DOHH2 (cell line): ENCODE results near the gene CYLD.

Experiments
- H3F3A ChIP-seq: fragments of 200-600 bp; sonication (generic), shearing (Covaris generic); 2 replicates; pipeline ENCODE4 v1.6.0; 2016; ENCODE audit warnings: antibody characterized with exemption, mild to moderate bottlenecking; ENCODE audit not compliant: control insufficient read depth, insufficient read depth
- H3K27ac ChIP-seq: fragments of 200-600 bp; sonication (generic); 2 replicates; pipeline ENCODE4 v1.5.1; 2014; ENCODE audit warnings: low read depth, mild to moderate bottlenecking, low read length, moderate library complexity
- H3K27me3 ChIP-seq: fragments of 200-600 bp; sonication (generic); 2 replicates; pipeline ENCODE4 v1.6.1; 2014; ENCODE audit warnings: mild to moderate bottlenecking, low read length, mixed read lengths; ENCODE audit not compliant: control insufficient read depth
- H3K36me3 ChIP-seq: fragments of 200-600 bp; sonication (generic); 2 replicates; pipeline ENCODE4 v1.6.1; 2014; ENCODE audit warnings: mild to moderate bottlenecking, low read length, moderate library complexity, mixed read lengths; ENCODE audit not compliant: control insufficient read depth
- H3K4me1 ChIP-seq: fragments of 200-600 bp; sonication (generic); 2 replicates; pipeline ENCODE4 v1.6.1; 2014; ENCODE audit warnings: mild to moderate bottlenecking, low read length, mixed read lengths; ENCODE audit not compliant: control insufficient read depth
- H3K4me2 ChIP-seq: fragments of 200-600 bp; sonication (generic); 2 replicates; pipeline ENCODE4 v1.6.0; 2014; ENCODE audit warnings: mild to moderate bottlenecking, low read length, moderate library complexity
- H3K4me3 ChIP-seq: fragments of 200-600 bp; sonication (generic); 2 replicates; pipeline ENCODE4 v1.5.1; 2014; ENCODE audit warnings: mild to moderate bottlenecking, low read length, mixed read lengths
- H3K79me2 ChIP-seq: fragments of 200-600 bp; sonication (generic); 2 replicates; pipeline ENCODE4 v1.6.1; 2014; ENCODE audit warnings: mild to moderate bottlenecking, low read length, mixed read lengths; ENCODE audit not compliant: control insufficient read depth
- H3K9me2 ChIP-seq: fragments of 200-600 bp; sonication (generic); replicated peaks from 2 replicates; pipeline ENCODE4 v1.6.1; 2014; ENCODE audit warnings: mild to moderate bottlenecking, low read length, mixed read lengths; ENCODE audit not compliant: control insufficient read depth
- H3K9me3 ChIP-seq: fragments of 200-600 bp; sonication (generic); 2 replicates; pipeline ENCODE4 v1.6.1; 2014; ENCODE audit warnings: antibody characterized with exemption, low read length, mixed read lengths; ENCODE audit not compliant: control insufficient read depth, insufficient read depth
- H4K20me1 ChIP-seq: fragments of 200-600 bp; sonication (generic); 2 replicates; pipeline ENCODE4 v1.6.0; 2014; ENCODE audit warnings: low read depth, mild to moderate bottlenecking, antibody characterized with exemption, low read length, moderate library complexity; ENCODE audit not compliant: control insufficient read depth, insufficient read depth
- EZH2phosphoT487 ChIP-seq: fragments of 200-600 bp; sonication (generic); IDR thresholded peaks from 2 replicates; pipeline ENCODE4 v1.6.1; 2017; ENCODE audit warnings: borderline replicate concordance, mild to moderate bottlenecking, antibody characterized with exemption, low read length, moderate library complexity, mixed read lengths
- TF ChIP-seq, protein P1 (sequence below): fragments of 200-600 bp; sonication (generic); IDR thresholded peaks from one replicate; pipeline ENCODE4 v1.5.1; 2014; ENCODE audit warnings: antibody characterized with exemption, mild to moderate bottlenecking, low read depth, low read length; ENCODE audit not compliant: poor library complexity, severe bottlenecking

Gene CYLD

DNA sequence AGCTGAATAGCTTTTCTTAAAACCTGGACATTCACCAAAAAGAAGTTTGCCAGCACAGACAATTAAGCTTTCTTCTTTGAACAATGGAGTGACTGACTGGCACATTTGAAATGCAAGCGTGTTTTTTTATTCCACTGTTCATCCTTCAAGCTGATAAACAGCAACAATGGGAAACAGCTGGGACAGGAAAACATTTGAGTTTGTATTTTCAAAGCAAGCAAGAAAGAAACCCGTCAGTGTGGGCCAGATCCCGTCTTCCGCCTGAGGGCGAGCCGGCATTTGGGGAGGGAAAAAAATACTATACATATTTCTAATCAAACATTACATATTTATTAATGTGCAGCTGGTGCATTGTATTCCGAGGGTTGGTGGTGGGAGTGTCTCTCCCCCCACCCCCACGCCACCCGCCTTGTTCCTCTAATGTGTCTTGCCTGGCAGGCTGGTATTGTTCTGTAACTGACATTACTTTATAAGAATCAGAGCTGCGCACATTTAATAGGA, 94.3 kb downstream of the CYLD start:
- Histone ChIP-seq H3K36me3 (no peaks in the 10 kb centered on the region), H3K4me3 (no peak overlapping the region), H3K4me2 (no peak overlapping the region), H3F3A (no peaks in the 10 kb centered on the region), H3K9me2 (no peaks in the 10 kb centered on the region), H3K79me2 (no peaks in the 10 kb centered on the region), H3K4me1 (no peaks in the 10 kb centered on the region), H4K20me1 (no peaks in the 10 kb centered on the region), H3K9me3 (no peaks in the 10 kb centered on the region), H3K27ac (no peak overlapping the region), H3K27me3 (no peaks in the 10 kb centered on the region)
- TF ChIP-seq, protein P1, sequence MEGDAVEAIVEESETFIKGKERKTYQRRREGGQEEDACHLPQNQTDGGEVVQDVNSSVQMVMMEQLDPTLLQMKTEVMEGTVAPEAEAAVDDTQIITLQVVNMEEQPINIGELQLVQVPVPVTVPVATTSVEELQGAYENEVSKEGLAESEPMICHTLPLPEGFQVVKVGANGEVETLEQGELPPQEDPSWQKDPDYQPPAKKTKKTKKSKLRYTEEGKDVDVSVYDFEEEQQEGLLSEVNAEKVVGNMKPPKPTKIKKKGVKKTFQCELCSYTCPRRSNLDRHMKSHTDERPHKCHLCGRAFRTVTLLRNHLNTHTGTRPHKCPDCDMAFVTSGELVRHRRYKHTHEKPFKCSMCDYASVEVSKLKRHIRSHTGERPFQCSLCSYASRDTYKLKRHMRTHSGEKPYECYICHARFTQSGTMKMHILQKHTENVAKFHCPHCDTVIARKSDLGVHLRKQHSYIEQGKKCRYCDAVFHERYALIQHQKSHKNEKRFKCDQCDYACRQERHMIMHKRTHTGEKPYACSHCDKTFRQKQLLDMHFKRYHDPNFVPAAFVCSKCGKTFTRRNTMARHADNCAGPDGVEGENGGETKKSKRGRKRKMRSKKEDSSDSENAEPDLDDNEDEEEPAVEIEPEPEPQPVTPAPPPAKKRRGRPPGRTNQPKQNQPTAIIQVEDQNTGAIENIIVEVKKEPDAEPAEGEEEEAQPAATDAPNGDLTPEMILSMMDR, result no peak
- no peak for TF ChIP-seq EZH2phosphoT487

DNA sequence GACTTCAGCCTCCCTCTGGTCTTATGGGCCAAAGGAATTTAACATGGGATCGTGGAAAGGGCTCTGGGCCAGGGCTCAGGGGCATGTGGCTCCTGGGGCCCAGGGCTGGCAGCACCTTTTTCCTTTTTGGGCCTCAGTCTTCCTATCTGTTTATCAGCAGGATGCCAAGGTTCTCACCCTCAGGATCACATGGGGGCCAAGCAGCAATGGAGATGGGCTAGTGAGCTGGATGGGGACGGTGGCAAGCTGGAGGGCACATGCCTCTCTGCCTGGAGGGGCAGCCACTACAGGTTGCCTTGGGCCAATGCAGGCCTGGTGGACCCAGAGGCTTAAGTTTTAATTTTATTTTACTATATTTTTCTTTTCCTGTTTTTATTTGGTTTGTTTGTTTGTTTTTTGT, 95.4 kb downstream of the CYLD start:
- Histone ChIP-seq H3K27ac (no peak overlapping the region), H3K79me2 (no peaks in the 10 kb centered on the region), H3K9me2 (no peaks in the 10 kb centered on the region), H3K36me3 (no peaks in the 10 kb centered on the region), H3K4me2 (no peak overlapping the region), H3F3A (no peaks in the 10 kb centered on the region), H4K20me1 (no peaks in the 10 kb centered on the region), H3K4me1 (no peaks in the 10 kb centered on the region), H3K9me3 (no peaks in the 10 kb centered on the region), H3K4me3 (no peak overlapping the region), H3K27me3 (no peaks in the 10 kb centered on the region)
- TF ChIP-seq EZH2phosphoT487, result no peak
- TF ChIP-seq, protein P1, result no peak

DNA sequence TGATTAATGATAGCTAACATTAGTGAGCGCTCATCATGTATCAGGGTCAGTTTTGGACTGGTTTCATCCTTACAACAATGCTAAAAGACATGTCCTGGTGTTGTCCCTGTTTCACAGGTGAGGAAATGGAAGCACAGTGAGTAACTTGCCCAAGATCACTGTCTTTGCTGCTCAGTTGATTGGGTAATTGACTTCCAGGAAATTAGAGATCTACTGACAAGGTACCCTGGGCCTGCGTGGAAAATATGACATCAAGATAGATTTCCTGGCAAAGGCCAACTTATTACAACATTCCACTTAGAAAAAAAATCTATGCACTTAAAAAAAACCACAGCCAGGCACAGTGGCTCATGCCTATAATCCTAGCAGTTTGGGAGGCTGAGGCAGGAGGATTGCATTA, 96.3 kb downstream of the CYLD start:
- no peaks in the 10 kb centered on the region for H4K20me1 ChIP-seq
- TF ChIP-seq EZH2phosphoT487, result no peak
- TF ChIP-seq, protein P1, result no peak
- no peaks in the 10 kb centered on the region for H3K4me1 ChIP-seq
- H3K4me3 ChIP-seq, result no peak overlapping the region
- H3K4me2 ChIP-seq, result no peak overlapping the region
- no peaks in the 10 kb centered on the region for H3K36me3 ChIP-seq
- no peaks in the 10 kb centered on the region for H3K9me2 ChIP-seq
- H3K27ac ChIP-seq, result no peak overlapping the region
- no peaks in the 10 kb centered on the region for H3K27me3 ChIP-seq
- H3K79me2 ChIP-seq, result no peaks in the 10 kb centered on the region
- no peaks in the 10 kb centered on the region for H3K9me3 ChIP-seq
- no peaks in the 10 kb centered on the region for H3F3A ChIP-seq

DNA sequence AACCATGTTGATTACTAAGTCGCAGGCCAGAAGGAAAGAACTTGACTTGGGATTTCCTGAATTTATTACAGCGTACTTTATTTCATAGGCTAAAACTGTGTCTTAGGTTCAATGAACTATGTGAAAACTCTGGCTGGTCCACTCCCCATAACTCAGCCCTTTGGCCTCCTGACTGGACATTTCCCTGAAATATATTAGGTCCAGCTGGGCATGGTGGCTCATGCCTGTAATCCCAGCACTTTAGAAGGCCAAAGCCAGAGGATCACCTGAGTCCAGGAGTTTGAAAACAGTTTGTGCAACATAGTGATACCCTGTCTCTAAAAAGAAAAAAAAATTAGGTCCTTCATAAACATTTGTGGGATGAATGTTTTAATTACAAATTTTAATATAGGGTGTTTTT, 97.0 kb downstream of the CYLD start:
- H3K79me2 ChIP-seq, result no peaks in the 10 kb centered on the region
- no peaks in the 10 kb centered on the region for H3K36me3 ChIP-seq
- no peak overlapping the region for H3K4me2 ChIP-seq
- no peaks in the 10 kb centered on the region for H4K20me1 ChIP-seq
- H3K27me3 ChIP-seq, result no peaks in the 10 kb centered on the region
- TF ChIP-seq, protein P1, result no peak
- no peak for TF ChIP-seq EZH2phosphoT487
- no peak overlapping the region for H3K4me3 ChIP-seq
- no peaks in the 10 kb centered on the region for H3K9me2 ChIP-seq
- H3K27ac ChIP-seq, result no peak overlapping the region
- H3F3A ChIP-seq, result no peaks in the 10 kb centered on the region
- no peaks in the 10 kb centered on the region for H3K4me1 ChIP-seq
- H3K9me3 ChIP-seq, result no peaks in the 10 kb centered on the region
